ENCODE results near the gene LMCD1.

Gene LMCD1

GRCh38 chr3:8507496-8507895 lies 5.9 kb downstream of the LMCD1 start:
- no peak overlapping the region for H3K4me3 ChIP-seq (ENCODE audit: control insufficient read depth, low read depth, low read length)
- no peak for TF ChIP-seq CTCF (conservative IDR thresholded peaks at IDR 0.05; ENCODE audit: control insufficient read depth, insufficient read depth, low read depth, low read length)
- DNase-seq (ENCODE audit: low read depth), result peak; percentile 8

DNA sequence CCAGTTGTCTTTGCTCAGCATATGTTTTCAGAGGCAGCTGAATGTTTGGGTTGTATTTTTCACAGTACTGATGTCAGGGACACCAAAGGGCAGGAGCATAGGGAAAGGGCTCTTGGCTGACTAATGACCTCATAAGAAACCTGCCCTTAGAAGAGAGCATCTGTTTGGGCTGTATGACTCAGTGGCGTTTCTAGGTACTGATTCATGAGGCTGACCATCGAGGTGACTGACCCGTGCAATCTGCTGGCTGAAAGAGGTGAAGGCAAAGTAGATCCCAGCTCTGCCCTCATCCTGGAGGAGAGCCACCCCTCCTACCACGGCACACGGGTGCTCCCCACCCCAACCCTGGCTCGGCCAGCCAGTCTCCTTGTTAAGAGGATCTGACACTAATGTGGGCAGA lies 8.3 kb downstream of the LMCD1 start:
- DNase-seq (ENCODE audit: low read depth), result peak; percentile 99
- no peak overlapping the region for H3K4me3 ChIP-seq (ENCODE audit: control insufficient read depth, low read depth, low read length)
- TF ChIP-seq CTCF (conservative IDR thresholded peaks at IDR 0.05; ENCODE audit: control insufficient read depth, insufficient read depth, low read depth, low read length), result no peak

DNA sequence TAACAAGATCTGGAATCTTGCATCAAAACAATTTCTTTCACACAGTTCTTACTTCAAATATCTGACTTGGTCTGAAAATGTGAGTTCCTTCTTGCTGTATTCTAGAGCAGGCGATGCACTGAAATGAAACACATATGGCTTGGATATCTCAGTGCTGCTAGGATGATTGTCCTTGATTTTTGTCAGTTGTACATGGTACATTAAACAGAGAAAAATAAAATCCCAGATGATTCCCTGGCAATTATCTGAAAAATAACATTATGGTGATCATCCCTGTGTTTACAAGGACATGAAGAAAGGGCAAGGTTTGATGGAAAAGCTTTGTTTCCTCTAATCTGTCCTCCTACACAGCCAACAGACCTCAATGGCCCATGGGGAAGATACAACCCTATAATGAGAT lies 10.6 kb downstream of the LMCD1 start:
- TF ChIP-seq CTCF (conservative IDR thresholded peaks at IDR 0.05; ENCODE audit: control insufficient read depth, insufficient read depth, low read depth, low read length), result no peak
- H3K4me3 ChIP-seq (ENCODE audit: control insufficient read depth, low read depth, low read length), result no peak overlapping the region
- no peak for DNase-seq (ENCODE audit: low read depth)

- no peak for DNase-seq (ENCODE audit: low read depth)
- no peak for TF ChIP-seq CTCF (conservative IDR thresholded peaks at IDR 0.05; ENCODE audit: control insufficient read depth, insufficient read depth, low read depth, low read length)
- H3K4me3 ChIP-seq (ENCODE audit: control insufficient read depth, low read depth, low read length), result no peak overlapping the region
Measured at GRCh38 chr3:8516047-8516661, 14.5 kb downstream of the LMCD1 start.

- no peak for TF ChIP-seq CTCF (conservative IDR thresholded peaks at IDR 0.05; ENCODE audit: control insufficient read depth, insufficient read depth, low read depth, low read length)
- no peak for DNase-seq (ENCODE audit: low read depth)
- no peak overlapping the region for H3K4me3 ChIP-seq (ENCODE audit: control insufficient read depth, low read depth, low read length)
Measured at GRCh38 chr3:8516783-8517182, 15.2 kb downstream of the LMCD1 start.

- DNase-seq (ENCODE audit: low read depth), result no peak
- TF ChIP-seq CTCF (conservative IDR thresholded peaks at IDR 0.05; ENCODE audit: control insufficient read depth, insufficient read depth, low read depth, low read length), result no peak
- H3K4me3 ChIP-seq (ENCODE audit: control insufficient read depth, low read depth, low read length), result no peak overlapping the region
Measured at GRCh38 chr3:8517487-8517886, 15.9 kb downstream of the LMCD1 start.

GRCh38 chr3:8518138-8518537 lies 16.5 kb downstream of the LMCD1 start:
- no peak for TF ChIP-seq CTCF (conservative IDR thresholded peaks at IDR 0.05; ENCODE audit: control insufficient read depth, insufficient read depth, low read depth, low read length)
- H3K4me3 ChIP-seq (ENCODE audit: control insufficient read depth, low read depth, low read length), result no peak overlapping the region
- peak; percentile 90 for DNase-seq (ENCODE audit: low read depth)
